Neuron (in vitro differentiated cells): ENCODE results near the gene MAP7.
"Not testable (repeated sequence)": the region's sequence is repeated elsewhere in the genome, so short reads cannot be mapped to it uniquely, and the experiment has no call there.

ENCODE experiments used
- H2AFZ ChIP-seq: one replicate; pipeline ENCODE4 v1.6.1; 2013; ENCODE audit warnings: low read depth, mild to moderate bottlenecking, inconsistent platforms, low read length, moderate library complexity
- H3K27me3 ChIP-seq: one replicate; pipeline ENCODE4 v1.6.1; 2013; ENCODE audit warnings: low read length; ENCODE audit not compliant: insufficient read depth
- H3K36me3 ChIP-seq: one replicate; pipeline ENCODE4 v1.6.1; 2013; ENCODE audit warnings: low read length; ENCODE audit not compliant: insufficient read depth
- H3K4me1 ChIP-seq: one replicate; pipeline ENCODE4 v1.6.1; 2013; ENCODE audit warnings: low read length; ENCODE audit not compliant: insufficient read depth
- H3K4me3 ChIP-seq: 2 replicates; pipeline ENCODE4 v1.5.1; 2013; ENCODE audit warnings: mild to moderate bottlenecking, low read length, moderate library complexity
- H3K9me3 ChIP-seq: one replicate; pipeline ENCODE4 v1.6.1; 2013; ENCODE audit warnings: low read length

Gene MAP7

GRCh38 chr6:136464874-136465273 lies 85.3 kb downstream of the MAP7 start:
- peaks cover 5% of the 10 kb centered on the region for H3K4me1 ChIP-seq
- no peak overlapping the region for H3K4me3 ChIP-seq
- H3K36me3 ChIP-seq = no peaks in the 10 kb centered on the region
- H2AFZ ChIP-seq = no peak overlapping the region
- H3K9me3 ChIP-seq = no peaks in the 10 kb centered on the region
- no peaks in the 10 kb centered on the region for H3K27me3 ChIP-seq

DNA sequence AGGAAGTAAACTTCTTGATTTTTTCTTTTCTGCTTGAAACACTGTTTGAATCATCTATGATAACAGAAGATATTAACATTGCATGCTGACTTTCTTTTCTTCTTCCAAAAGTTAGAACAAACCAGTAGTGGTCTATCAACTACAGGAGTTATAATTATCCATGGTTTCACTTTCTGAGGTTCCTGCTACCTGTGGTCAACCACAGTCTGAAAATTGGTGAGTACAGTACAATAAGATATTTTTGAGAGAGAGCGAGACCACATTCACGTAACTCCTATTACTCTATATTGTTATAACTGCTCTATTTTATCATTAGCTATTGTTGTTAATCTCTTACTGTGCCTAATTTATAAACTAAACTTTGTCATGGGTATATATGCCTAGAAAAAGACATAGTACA lies 86.1 kb downstream of the MAP7 start:
- Histone ChIP-seq H3K4me3 (no peak overlapping the region), H2AFZ (no peak overlapping the region), H3K36me3 (no peaks in the 10 kb centered on the region), H3K4me1 (peaks cover 5% of the 10 kb centered on the region), H3K27me3 (no peaks in the 10 kb centered on the region), H3K9me3 (no peaks in the 10 kb centered on the region)

DNA sequence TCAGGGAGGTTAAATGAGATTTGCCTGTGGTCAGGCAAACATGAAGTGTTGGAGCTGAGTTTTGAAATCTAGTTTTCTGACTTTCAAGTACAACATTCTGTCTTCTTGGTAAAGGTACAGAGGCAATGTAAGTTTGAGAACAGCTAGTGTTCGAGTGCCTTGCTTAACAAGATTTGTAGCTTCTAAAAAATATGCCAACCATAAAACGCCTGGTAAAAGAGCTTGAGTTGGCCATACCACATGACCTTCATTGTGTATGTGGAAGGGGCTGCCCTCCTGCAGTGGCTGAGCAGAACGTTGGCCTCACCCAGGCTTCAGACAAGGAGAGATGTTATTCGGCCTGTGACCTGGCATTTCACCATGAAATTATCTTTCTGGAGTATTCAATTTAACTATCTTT lies 86.5 kb downstream of the MAP7 start:
- Histone ChIP-seq H3K27me3 (no peaks in the 10 kb centered on the region), H3K4me1 (peaks cover 5% of the 10 kb centered on the region), H3K4me3 (no peak overlapping the region), H3K9me3 (no peaks in the 10 kb centered on the region), H2AFZ (no peak overlapping the region), H3K36me3 (no peaks in the 10 kb centered on the region)

- Histone ChIP-seq H3K4me1 (no peaks in the 10 kb centered on the region), H3K9me3 (no peaks in the 10 kb centered on the region), H3K27me3 (no peaks in the 10 kb centered on the region), H2AFZ (no peak overlapping the region), H3K4me3 (no peak overlapping the region), H3K36me3 (no peaks in the 10 kb centered on the region)
Measured at GRCh38 chr6:136446579-136447187, 103.5 kb downstream of the MAP7 start.

DNA sequence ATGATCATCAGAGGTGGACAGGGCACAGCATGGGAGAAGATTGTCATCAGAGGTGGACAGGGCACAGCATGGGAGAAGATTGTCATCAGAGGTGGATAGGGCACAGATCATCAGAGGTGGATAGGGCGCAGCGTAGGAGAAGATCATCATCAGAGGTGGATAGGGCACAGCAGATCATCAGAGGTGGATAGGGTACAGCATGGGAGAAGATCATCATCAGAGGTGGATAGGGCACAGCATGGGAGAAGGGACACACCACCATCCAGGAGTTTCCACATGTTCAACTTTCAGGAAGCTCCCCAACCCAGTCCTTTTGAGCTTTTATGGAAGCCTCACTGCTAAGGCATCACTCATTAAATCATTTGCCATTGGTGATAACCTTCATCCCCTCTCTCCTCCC lies 104.1 kb downstream of the MAP7 start:
- no peaks in the 10 kb centered on the region for H3K36me3 ChIP-seq
- no peaks in the 10 kb centered on the region for H3K27me3 ChIP-seq
- H3K9me3 ChIP-seq = no peaks in the 10 kb centered on the region
- no peak overlapping the region for H2AFZ ChIP-seq
- H3K4me3 ChIP-seq = no peak overlapping the region
- no peaks in the 10 kb centered on the region for H3K4me1 ChIP-seq

DNA sequence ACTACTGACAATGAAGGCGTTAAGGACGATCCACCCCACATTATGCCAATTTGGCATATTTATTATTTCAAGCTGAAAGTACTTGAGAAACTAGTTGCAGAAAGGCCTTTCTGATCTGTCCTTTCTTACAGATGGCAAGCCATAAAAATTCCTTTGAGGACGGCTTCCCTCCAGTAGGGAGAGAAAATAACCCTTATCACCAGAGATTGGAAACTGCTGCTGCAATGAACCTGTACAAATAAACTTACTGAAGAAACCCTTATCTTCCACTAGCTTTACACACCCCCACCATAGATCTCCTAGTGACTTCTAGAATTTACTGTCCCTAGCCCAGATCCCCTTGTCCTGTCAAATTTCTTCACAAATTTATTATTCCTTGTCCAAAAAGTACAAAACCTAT lies 105.2 kb downstream of the MAP7 start:
- Histone ChIP-seq H3K36me3 (no peaks in the 10 kb centered on the region), H3K4me3 (no peak overlapping the region), H2AFZ (no peak overlapping the region), H3K27me3 (no peaks in the 10 kb centered on the region), H3K9me3 (no peaks in the 10 kb centered on the region), H3K4me1 (no peaks in the 10 kb centered on the region)

DNA sequence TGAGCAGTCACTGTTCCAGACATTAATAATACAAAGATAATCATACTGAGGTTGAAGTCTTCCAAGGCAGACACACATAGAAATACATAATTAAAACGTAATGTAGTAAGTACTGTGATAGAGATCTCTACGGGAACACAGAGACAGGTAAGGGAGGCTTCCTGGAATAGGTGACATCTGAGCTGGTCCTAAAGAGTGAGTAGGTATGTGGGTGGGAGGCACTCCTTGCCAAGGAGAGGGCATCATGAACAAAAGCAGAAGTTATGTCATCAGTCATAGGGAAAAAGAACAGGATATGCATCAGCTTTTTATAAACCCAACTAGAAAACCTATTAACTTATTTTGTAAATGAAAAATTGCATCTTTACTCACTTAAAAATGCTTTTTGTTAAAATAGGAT lies 110.0 kb downstream of the MAP7 start:
- Histone ChIP-seq H3K27me3 (no peaks in the 10 kb centered on the region), H3K36me3 (no peaks in the 10 kb centered on the region), H3K4me1 (no peaks in the 10 kb centered on the region), H2AFZ (no peak overlapping the region), H3K9me3 (no peaks in the 10 kb centered on the region), H3K4me3 (no peak overlapping the region)

GRCh38 chr6:136439514-136440190 lies 110.6 kb downstream of the MAP7 start:
- H3K4me1 ChIP-seq = no peaks in the 10 kb centered on the region
- no peaks in the 10 kb centered on the region for H3K9me3 ChIP-seq
- no peaks in the 10 kb centered on the region for H3K27me3 ChIP-seq
- no peak overlapping the region for H2AFZ ChIP-seq
- no peak overlapping the region for H3K4me3 ChIP-seq
- no peaks in the 10 kb centered on the region for H3K36me3 ChIP-seq

GRCh38 chr6:136438441-136438840 lies 111.8 kb downstream of the MAP7 start:
- Histone ChIP-seq H3K27me3 (no peaks in the 10 kb centered on the region), H3K4me1 (no peaks in the 10 kb centered on the region), H3K36me3 (no peaks in the 10 kb centered on the region)

GRCh38 chr6:136437246-136437645 lies 113.0 kb downstream of the MAP7 start:
- Histone ChIP-seq H2AFZ (no peak overlapping the region), H3K9me3 (no peaks in the 10 kb centered on the region), H3K4me3 (no peak overlapping the region), H3K36me3 (no peaks in the 10 kb centered on the region), H3K4me1 (no peaks in the 10 kb centered on the region), H3K27me3 (no peaks in the 10 kb centered on the region)

More at GRCh38 chr6:136438441-136438840, 111.8 kb downstream of the MAP7 start:
- Histone ChIP-seq H2AFZ (no peak overlapping the region), H3K4me3 (no peak overlapping the region), H3K9me3 (no peaks in the 10 kb centered on the region)

GRCh38 chr6:136435101-136435500 lies 115.1 kb downstream of the MAP7 start:
- no peaks in the 10 kb centered on the region for H3K9me3 ChIP-seq
- no peak overlapping the region for H3K4me3 ChIP-seq
- H3K4me1 ChIP-seq = no peaks in the 10 kb centered on the region
- no peaks in the 10 kb centered on the region for H3K36me3 ChIP-seq
- H2AFZ ChIP-seq = no peak overlapping the region
- no peaks in the 10 kb centered on the region for H3K27me3 ChIP-seq

DNA sequence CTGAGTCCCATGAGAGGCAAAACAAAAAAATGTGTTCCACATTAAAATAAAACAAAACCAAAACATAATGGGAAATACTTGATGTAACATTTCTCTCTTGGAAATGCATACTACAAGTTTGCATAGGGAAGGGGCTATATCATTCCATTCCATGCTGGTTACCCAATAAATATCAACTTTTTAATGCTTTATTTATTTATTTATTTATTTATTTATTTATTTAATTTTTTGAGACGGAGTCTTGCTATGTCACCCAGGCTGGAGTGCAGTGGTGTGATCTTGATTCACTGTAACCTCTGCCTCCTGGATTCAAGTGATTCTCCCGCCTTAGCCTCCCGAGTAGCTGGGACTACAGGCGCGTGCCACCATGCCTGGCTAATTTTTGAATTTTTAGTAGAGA lies 118.9 kb downstream of the MAP7 start:
- H3K9me3 ChIP-seq, H2AFZ ChIP-seq, H3K4me3 ChIP-seq, H3K27me3 ChIP-seq, H3K36me3 ChIP-seq, H3K4me1 ChIP-seq: not testable (repeated sequence)

DNA sequence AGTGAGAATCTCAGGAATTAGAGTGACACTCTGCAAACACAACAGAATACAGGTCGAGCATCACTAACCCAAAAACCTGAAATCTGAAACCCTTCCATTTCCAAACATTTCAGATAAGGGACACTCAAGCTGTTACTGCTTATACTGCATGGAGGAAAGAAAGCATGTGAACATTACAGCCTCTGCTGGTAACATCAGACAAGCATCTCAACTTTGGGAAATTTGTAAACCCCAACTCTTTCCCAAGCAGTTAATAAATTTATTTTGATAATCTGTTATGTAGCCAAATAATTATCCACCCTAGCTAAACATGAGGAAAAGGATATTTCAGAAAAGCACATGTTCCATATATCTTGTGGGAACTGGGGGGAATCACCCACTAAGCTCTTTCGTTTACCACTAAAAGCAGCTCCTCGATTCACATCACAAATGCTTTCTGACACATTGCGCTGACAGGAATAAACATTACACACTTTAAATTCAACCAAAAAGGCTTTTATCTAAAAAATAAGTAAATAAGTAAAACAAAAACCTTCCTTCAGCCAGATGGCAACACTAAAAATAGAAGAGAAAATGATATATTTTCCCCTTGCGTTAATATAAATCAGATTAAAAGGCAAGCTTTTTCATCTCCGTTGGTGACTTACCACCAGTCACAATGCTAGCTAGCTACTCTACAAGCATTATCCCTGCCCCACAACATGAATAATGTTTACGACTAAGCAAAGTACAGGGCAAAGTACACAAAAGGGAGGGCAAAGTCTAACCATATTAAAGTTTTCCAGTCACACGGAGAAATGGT lies 120.8 kb downstream of the MAP7 start:
- Histone ChIP-seq H3K9me3 (no peaks in the 10 kb centered on the region), H3K4me1 (no peaks in the 10 kb centered on the region), H3K27me3 (no peaks in the 10 kb centered on the region), H2AFZ (no peak overlapping the region), H3K36me3 (no peaks in the 10 kb centered on the region), H3K4me3 (no peak overlapping the region)
